H9 (cell line): ENCODE data around the gene SLC25A29. TPM values are rescaled to one million over a fixed set of nuclear protein-coding genes. Genes with fewer than 3 reads are reported as not detected.

ENCODE experiments used
- DNase-seq: peaks from one replicate; pipeline ENCODE4 v3.0.0-alpha.2; 2017
- H2AFZ ChIP-seq: one replicate; pipeline ENCODE4 v1.6.1; 2013; ENCODE audit warnings: mild to moderate bottlenecking, low read length, control low read depth, moderate library complexity
- H2AK5ac ChIP-seq: 2 replicates; pipeline ENCODE4 v1.6.1; 2013; ENCODE audit warnings: low read length, control low read depth, mixed read lengths; ENCODE audit not compliant: insufficient read length
- H2BK120ac ChIP-seq: one replicate; pipeline ENCODE4 v1.6.1; 2013; ENCODE audit warnings: low read depth, mild to moderate bottlenecking, low read length, control low read depth, inconsistent platforms; ENCODE audit not compliant: poor library complexity, severe bottlenecking
- H2BK12ac ChIP-seq: 2 replicates; pipeline ENCODE4 v1.6.1; 2013; ENCODE audit warnings: low read length, control low read depth, mixed read lengths, low read depth; ENCODE audit not compliant: insufficient read length
- H2BK15ac ChIP-seq: 2 replicates; pipeline ENCODE4 v1.6.1; 2013; ENCODE audit warnings: low read depth, low read length, control low read depth
- H2BK20ac ChIP-seq: one replicate; pipeline ENCODE4 v1.6.1; 2013; ENCODE audit warnings: low read depth, mild to moderate bottlenecking, low read length, control low read depth, inconsistent platforms; ENCODE audit not compliant: poor library complexity, severe bottlenecking
- H2BK5ac ChIP-seq: 2 replicates; pipeline ENCODE4 v1.6.1; 2013; ENCODE audit warnings: low read length, control low read depth, mixed read lengths; ENCODE audit not compliant: insufficient read length
- H3K14ac ChIP-seq: 2 replicates; pipeline ENCODE4 v1.6.1; 2013; ENCODE audit warnings: low read length, control low read depth; ENCODE audit not compliant: insufficient read depth
- H3K18ac ChIP-seq: 2 replicates; pipeline ENCODE4 v1.6.1; 2013; ENCODE audit warnings: low read depth, mild to moderate bottlenecking, mixed read lengths, low read length, control low read depth; ENCODE audit not compliant: insufficient read length
- H3K23ac ChIP-seq: 2 replicates; pipeline ENCODE4 v1.6.1; 2013; ENCODE audit warnings: low read length, control low read depth, mixed read lengths, low read depth; ENCODE audit not compliant: insufficient read length
- H3K23me2 ChIP-seq: 2 replicates; pipeline ENCODE4 v1.6.1; 2013; ENCODE audit warnings: low read depth, mild to moderate bottlenecking, mixed read lengths, low read length, control low read depth; ENCODE audit not compliant: insufficient read length, poor library complexity, severe bottlenecking
- H3K27ac ChIP-seq: 2 replicates; pipeline ENCODE4 v1.5.1; 2013; ENCODE audit warnings: low read length, control low read depth, mixed read lengths, low read depth; ENCODE audit not compliant: insufficient read length
- H3K27me3 ChIP-seq: 2 replicates; pipeline ENCODE4 v1.6.1; 2013; ENCODE audit warnings: low read length, control low read depth, inconsistent platforms; ENCODE audit not compliant: insufficient read depth
- H3K4ac ChIP-seq: 2 replicates; pipeline ENCODE4 v1.6.1; 2013; ENCODE audit warnings: low read depth, mild to moderate bottlenecking, control low read depth, inconsistent platforms, low read length, moderate library complexity
- H3K4me1 ChIP-seq: 2 replicates; pipeline ENCODE4 v1.6.1; 2013; ENCODE audit warnings: low read length, control low read depth, inconsistent platforms; ENCODE audit not compliant: insufficient read depth
- H3K4me2 ChIP-seq: 2 replicates; pipeline ENCODE4 v1.6.1; 2013; ENCODE audit warnings: low read length, control low read depth, mixed read lengths; ENCODE audit not compliant: insufficient read length, insufficient read depth
- H3K56ac ChIP-seq: 2 replicates; pipeline ENCODE4 v1.6.1; 2013; ENCODE audit warnings: low read depth, mild to moderate bottlenecking, mixed read lengths, low read length, control low read depth; ENCODE audit not compliant: insufficient read length
- H3K79me1 ChIP-seq: 2 replicates; pipeline ENCODE4 v1.6.1; 2013; ENCODE audit warnings: low read depth, mild to moderate bottlenecking, moderate library complexity, low read length, control low read depth, inconsistent platforms; ENCODE audit not compliant: insufficient read depth, poor library complexity, severe bottlenecking
- H3K79me2 ChIP-seq: 2 replicates; pipeline ENCODE4 v1.6.1; 2013; ENCODE audit warnings: low read length, control low read depth, inconsistent platforms; ENCODE audit not compliant: insufficient read depth
- H3K9ac ChIP-seq: 2 replicates; pipeline ENCODE4 v1.6.1; 2013; ENCODE audit warnings: low read length, control low read depth, mixed read lengths; ENCODE audit not compliant: insufficient read length; ENCODE audit errors: extremely low read depth
- H3K9me3 ChIP-seq: one replicate; pipeline ENCODE4 v1.6.1; 2013; ENCODE audit warnings: low read depth, low read length, inconsistent platforms; ENCODE audit not compliant: control insufficient read depth
- H3T11ph ChIP-seq: one replicate; pipeline ENCODE4 v1.6.1; 2013; ENCODE audit warnings: mild to moderate bottlenecking, low read length, control low read depth, inconsistent platforms
- H4K20me1 ChIP-seq: one replicate; pipeline ENCODE4 v1.6.1; 2013; ENCODE audit not compliant: control insufficient read depth, insufficient read length, insufficient read depth
- H4K5ac ChIP-seq: 2 replicates; pipeline ENCODE4 v1.6.1; 2013; ENCODE audit warnings: low read depth, mild to moderate bottlenecking, mixed read lengths, low read length, control low read depth; ENCODE audit not compliant: insufficient read length
- H4K8ac ChIP-seq: replicated peaks from 2 replicates; pipeline ENCODE4 v1.6.1; 2013; ENCODE audit warnings: low read length, control low read depth, mixed read lengths, low read depth; ENCODE audit not compliant: insufficient read length
- H4K91ac ChIP-seq: 2 replicates; pipeline ENCODE4 v1.6.1; 2013; ENCODE audit warnings: low read depth, mild to moderate bottlenecking, moderate library complexity, mixed read lengths, low read length, control low read depth; ENCODE audit not compliant: insufficient read length
- H3K27ac Mint-ChIP-seq, 3 experiments: 2 replicates in 2 of 3; 3 replicates in 1 of 3; pipeline ENCODE4 v1.8.0; 2020 to 2021; ENCODE audit warnings: mixed read lengths in 3 of 3, mild to moderate bottlenecking in 1 of 3, moderate library complexity in 1 of 3
- H3K27me3 Mint-ChIP-seq: 2 replicates; pipeline ENCODE4 v1.8.0; 2021; ENCODE audit warnings: low read depth, mild to moderate bottlenecking, moderate library complexity, mixed read lengths
- H3K36me3 Mint-ChIP-seq, 3 experiments: 2 replicates in 2 of 3; 3 replicates in 1 of 3; pipeline ENCODE4 v1.8.0; 2020 to 2021; ENCODE audit warnings: low read depth in 3 of 3, mixed read lengths in 3 of 3; ENCODE audit not compliant: insufficient read depth in 1 of 3
- H3K4me1 Mint-ChIP-seq, 2 experiments: 2 replicates each; pipeline ENCODE4 v1.8.0; 2020; ENCODE audit warnings: mixed read lengths in 2 of 2
- H3K4me3 Mint-ChIP-seq, 2 experiments: 2 replicates in 1 of 2; 3 replicates in 1 of 2; pipeline ENCODE4 v1.8.0; 2020 to 2021; ENCODE audit warnings: mild to moderate bottlenecking in 2 of 2, mixed read lengths in 2 of 2, moderate library complexity in 1 of 2
- H3K9me3 Mint-ChIP-seq, 2 experiments: 2 replicates in 1 of 2; 3 replicates in 1 of 2; pipeline ENCODE4 v1.8.0; 2020; ENCODE audit warnings: mild to moderate bottlenecking in 2 of 2, mixed read lengths in 2 of 2, moderate library complexity in 1 of 2
- WGBS: extraction: QIAGEN DNeasy Blood & Tissue Kit; methylation state at CpG from one replicate; pipeline ENCODE4 v1.1.7; 2013; ENCODE audit warnings: missing lambda C conversion rate, low lambda C conversion rate, mixed read lengths; ENCODE audit not compliant: insufficient read length; ENCODE audit errors: extremely low coverage; 5-methylcytosine and 5-hydroxymethylcytosine counted together
- total RNA-seq: library from RNA; stranded (reverse); gene quantifications from 2 replicates; pipeline ENCODE4 v1.2.1, GENCODE V29; 2021
- TF ChIP-seq, protein P1 (sequence below): fragments of 200-600 bp; sonication (generic); conservative IDR thresholded peaks from 3 replicates; pipeline ENCODE4 v1.8.0; 2021; ENCODE audit warnings: antibody characterized with exemption, mild to moderate bottlenecking

Gene SLC25A29
- total RNA-seq, 1 experiment from 2014 or later = 175 TPM

DNA sequence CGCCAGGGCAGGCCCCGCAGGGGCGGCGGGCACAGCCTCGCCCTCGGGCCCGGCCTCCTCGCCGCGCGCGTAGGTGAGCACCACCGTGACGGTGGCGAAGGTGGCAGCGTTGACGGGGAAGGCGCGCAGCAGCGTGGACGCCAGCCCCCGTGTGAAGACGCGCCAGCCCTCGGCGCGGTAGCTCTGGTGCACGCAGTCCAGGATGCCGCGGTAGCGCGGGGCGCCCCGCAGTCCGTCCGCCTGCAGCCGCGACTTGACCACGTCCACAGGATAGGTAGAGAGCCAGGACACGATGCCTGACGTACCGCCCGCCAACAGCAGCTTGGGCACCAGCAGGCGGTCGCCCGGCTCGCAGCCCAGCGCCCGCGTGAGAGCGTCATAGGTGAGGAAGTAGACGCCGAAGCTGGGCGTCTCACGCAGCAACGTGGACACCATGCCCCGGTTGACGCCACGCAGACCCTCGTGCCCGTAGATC, 13.9 kb downstream of the SLC25A29 start:
- no peak overlapping the region for H2BK5ac ChIP-seq
- Mint-ChIP-seq H3K4me1 (peaks cover 11 to 21% of the 10 kb centered on the region in 2 experiments), H3K27me3 (no peaks in the 10 kb centered on the region), H3K36me3 (peaks cover 11 to 62% (median 59%) of the 10 kb centered on the region in 3 experiments; a peak in 6 of 7 replicates), H3K9me3 (no peaks in the 10 kb centered on the region), H3K27ac (no peak overlapping the region), H3K4me3 (no peak overlapping the region)
- no peak overlapping the region for H4K5ac ChIP-seq
- no peak overlapping the region for H2BK15ac ChIP-seq
- H3K18ac ChIP-seq = no peak overlapping the region
- WGBS = no CpG with 5 or more reads among the region's 61 CpGs
- H4K8ac ChIP-seq = no peak overlapping the region
- no peaks in the 10 kb centered on the region for H3K79me1 ChIP-seq
- no peak overlapping the region for H2BK120ac ChIP-seq
- H4K91ac ChIP-seq = no peak overlapping the region
- H3K27ac ChIP-seq = no peak overlapping the region
- no peak overlapping the region for H2AFZ ChIP-seq
- no peak overlapping the region for H3T11ph ChIP-seq
- H3K27me3 ChIP-seq = no peaks in the 10 kb centered on the region
- H2BK20ac ChIP-seq = no peak overlapping the region
- no peaks in the 10 kb centered on the region for H3K23me2 ChIP-seq
- no peaks in the 10 kb centered on the region for H3K9me3 ChIP-seq
- H4K20me1 ChIP-seq = no peaks in the 10 kb centered on the region
- no peak overlapping the region for H3K56ac ChIP-seq
- H3K23ac ChIP-seq = no peak overlapping the region
- H3K9ac ChIP-seq = no peak overlapping the region
- TF ChIP-seq, protein P1, sequence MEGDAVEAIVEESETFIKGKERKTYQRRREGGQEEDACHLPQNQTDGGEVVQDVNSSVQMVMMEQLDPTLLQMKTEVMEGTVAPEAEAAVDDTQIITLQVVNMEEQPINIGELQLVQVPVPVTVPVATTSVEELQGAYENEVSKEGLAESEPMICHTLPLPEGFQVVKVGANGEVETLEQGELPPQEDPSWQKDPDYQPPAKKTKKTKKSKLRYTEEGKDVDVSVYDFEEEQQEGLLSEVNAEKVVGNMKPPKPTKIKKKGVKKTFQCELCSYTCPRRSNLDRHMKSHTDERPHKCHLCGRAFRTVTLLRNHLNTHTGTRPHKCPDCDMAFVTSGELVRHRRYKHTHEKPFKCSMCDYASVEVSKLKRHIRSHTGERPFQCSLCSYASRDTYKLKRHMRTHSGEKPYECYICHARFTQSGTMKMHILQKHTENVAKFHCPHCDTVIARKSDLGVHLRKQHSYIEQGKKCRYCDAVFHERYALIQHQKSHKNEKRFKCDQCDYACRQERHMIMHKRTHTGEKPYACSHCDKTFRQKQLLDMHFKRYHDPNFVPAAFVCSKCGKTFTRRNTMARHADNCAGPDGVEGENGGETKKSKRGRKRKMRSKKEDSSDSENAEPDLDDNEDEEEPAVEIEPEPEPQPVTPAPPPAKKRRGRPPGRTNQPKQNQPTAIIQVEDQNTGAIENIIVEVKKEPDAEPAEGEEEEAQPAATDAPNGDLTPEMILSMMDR = no peak
- no peak overlapping the region for H2AK5ac ChIP-seq
- H3K79me2 ChIP-seq = no peaks in the 10 kb centered on the region
- H3K4ac ChIP-seq = no peak overlapping the region
- H2BK12ac ChIP-seq = no peak overlapping the region
- DNase-seq = no peak
- no peaks in the 10 kb centered on the region for H3K4me1 ChIP-seq
- no peak overlapping the region for H3K4me2 ChIP-seq
- no peak overlapping the region for H3K14ac ChIP-seq
